Measurements from ENCODE around the gene CALCA. TPM values are rescaled to one million over a fixed set of nuclear protein-coding genes. Genes with fewer than 3 reads are reported as not detected.

CALCA gene
- total RNA-seq, 1 experiment from 2014 or later: not detected

- DNase-seq (ENCODE audit: low read depth): no peak
- in situ Hi-C loops (cut with HindIII; ENCODE audit: low pct_unique_long_range_greater_than_20kb, low sequenced_read_pairs): no loop called here
These were observed 17.6 kb downstream of the CALCA start for GRCh38 chr11:14954581-14954980.

- in situ Hi-C loops (cut with HindIII; ENCODE audit: low pct_unique_long_range_greater_than_20kb, low sequenced_read_pairs): no loop called here
- DNase-seq (ENCODE audit: low read depth): no peak
These were observed 18.2 kb downstream of the CALCA start for GRCh38 chr11:14953904-14954303.

- DNase-seq (ENCODE audit: low read depth): no peak
- in situ Hi-C loops (cut with HindIII; ENCODE audit: low pct_unique_long_range_greater_than_20kb, low sequenced_read_pairs): no loop called here
These were observed 22.6 kb downstream of the CALCA start for GRCh38 chr11:14949437-14950147.

- no peak for DNase-seq (ENCODE audit: low read depth)
- in situ Hi-C loops (cut with HindIII; ENCODE audit: low pct_unique_long_range_greater_than_20kb, low sequenced_read_pairs): no loop called here
These were observed 29.4 kb downstream of the CALCA start for GRCh38 chr11:14942745-14943144.

- no peak for DNase-seq (ENCODE audit: low read depth)
- in situ Hi-C loops (cut with HindIII; ENCODE audit: low pct_unique_long_range_greater_than_20kb, low sequenced_read_pairs): no loop called here
These were observed 33.2 kb downstream of the CALCA start for GRCh38 chr11:14938936-14939335.

GRCh38 chr11:14934641-14935351, 37.4 kb downstream of the CALCA start:
- in situ Hi-C loops (cut with HindIII; ENCODE audit: low pct_unique_long_range_greater_than_20kb, low sequenced_read_pairs): no loop called here
- DNase-seq (ENCODE audit: low read depth): no peak

GRCh38 chr11:14932447-14932846, 39.7 kb downstream of the CALCA start:
- no peak for DNase-seq (ENCODE audit: low read depth)
- in situ Hi-C loops (cut with HindIII; ENCODE audit: low pct_unique_long_range_greater_than_20kb, low sequenced_read_pairs): no loop called here

GRCh38 chr11:14930369-14930768, 41.8 kb downstream of the CALCA start:
- in situ Hi-C loops (cut with HindIII; ENCODE audit: low pct_unique_long_range_greater_than_20kb, low sequenced_read_pairs): no loop called here
- DNase-seq (ENCODE audit: low read depth): no peak

- in situ Hi-C loops (cut with HindIII; ENCODE audit: low pct_unique_long_range_greater_than_20kb, low sequenced_read_pairs): no loop called here
- DNase-seq (ENCODE audit: low read depth): peak; percentile 31
These were observed 45.0 kb downstream of the CALCA start for GRCh38 chr11:14927146-14927545.

GRCh38 chr11:14924318-14924717, 47.8 kb downstream of the CALCA start:
- DNase-seq (ENCODE audit: low read depth): no peak
- in situ Hi-C loops (cut with HindIII; ENCODE audit: low pct_unique_long_range_greater_than_20kb, low sequenced_read_pairs): no loop called here

Other genes starting within 250 kb of the CALCA start
- gene CYP2R1, start 80.1 kb downstream of the CALCA start, total RNA-seq (2014; rRNA removed; shearing (Covaris generic); ENCODE audit: low replicate concordance): 5.6 and 9.6 TPM in 2 replicates
- not detected in 2 replicates for gene CALCB, start 101.2 kb upstream of the CALCA start, total RNA-seq (2014; rRNA removed; shearing (Covaris generic); ENCODE audit: low replicate concordance)
- not detected in 2 replicates for gene INSC, start 142.6 kb upstream of the CALCA start, total RNA-seq (2014; rRNA removed; shearing (Covaris generic); ENCODE audit: low replicate concordance)